Measurements from ENCODE around the gene TPBGL.

Gene TPBGL

GRCh38 chr11:75246671-75247350 lies 6.2 kb downstream of the TPBGL start:
- no peak for TF ChIP-seq ZNF274 (IDR thresholded peaks at IDR 0.05; ENCODE audit: low read depth, low read length)
- no peak overlapping the region for H3K4me3 ChIP-seq (ENCODE audit: low read length)

DNA sequence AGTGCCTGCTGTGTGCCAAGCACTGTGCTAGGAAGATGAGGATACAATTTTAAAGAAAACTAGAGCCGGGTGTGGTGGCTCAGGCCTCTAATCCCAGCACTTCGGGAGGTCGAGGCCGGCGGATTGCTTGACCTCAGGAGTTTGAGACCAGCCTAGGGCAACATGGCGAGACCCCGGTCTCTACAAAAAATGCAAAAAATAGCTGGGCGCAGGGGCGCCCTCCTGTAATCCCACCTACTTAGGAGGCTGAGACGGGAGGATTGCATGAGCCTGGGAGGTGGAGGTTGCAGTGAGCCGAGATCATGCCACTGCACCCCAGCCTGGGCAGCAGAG lies 8.3 kb downstream of the TPBGL start:
- TF ChIP-seq ZNF274 (IDR thresholded peaks at IDR 0.05; ENCODE audit: low read depth, low read length) = no peak
- no peak overlapping the region for H3K4me3 ChIP-seq (ENCODE audit: low read length)

DNA sequence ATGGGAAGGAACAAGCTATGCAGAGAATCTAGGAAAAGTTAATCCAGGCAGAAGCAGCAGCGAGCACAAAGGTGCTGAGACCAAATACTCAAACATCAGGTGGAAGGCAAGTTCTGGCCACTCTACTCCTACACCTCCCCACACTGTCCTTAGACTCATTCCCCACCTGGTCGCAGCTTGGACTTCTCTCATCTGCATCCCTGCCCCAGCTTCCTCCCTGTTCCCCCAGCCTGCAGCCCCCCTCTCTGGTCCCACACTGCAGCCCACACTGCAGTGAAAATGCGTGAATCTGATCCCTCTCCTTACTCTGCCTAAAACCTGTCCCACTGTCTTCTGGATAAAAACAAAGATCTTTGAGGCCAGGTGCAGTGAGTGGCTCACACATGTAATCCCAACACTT lies 9.1 kb downstream of the TPBGL start:
- H3K4me3 ChIP-seq (ENCODE audit: low read length) = no peak overlapping the region
- TF ChIP-seq ZNF274 (IDR thresholded peaks at IDR 0.05; ENCODE audit: low read depth, low read length) = no peak

GRCh38 chr11:75254326-75254725 lies 13.8 kb downstream of the TPBGL start:
- TF ChIP-seq ZNF274 (IDR thresholded peaks at IDR 0.05; ENCODE audit: low read depth, low read length) = no peak
- H3K4me3 ChIP-seq (ENCODE audit: low read length) = no peak overlapping the region

DNA sequence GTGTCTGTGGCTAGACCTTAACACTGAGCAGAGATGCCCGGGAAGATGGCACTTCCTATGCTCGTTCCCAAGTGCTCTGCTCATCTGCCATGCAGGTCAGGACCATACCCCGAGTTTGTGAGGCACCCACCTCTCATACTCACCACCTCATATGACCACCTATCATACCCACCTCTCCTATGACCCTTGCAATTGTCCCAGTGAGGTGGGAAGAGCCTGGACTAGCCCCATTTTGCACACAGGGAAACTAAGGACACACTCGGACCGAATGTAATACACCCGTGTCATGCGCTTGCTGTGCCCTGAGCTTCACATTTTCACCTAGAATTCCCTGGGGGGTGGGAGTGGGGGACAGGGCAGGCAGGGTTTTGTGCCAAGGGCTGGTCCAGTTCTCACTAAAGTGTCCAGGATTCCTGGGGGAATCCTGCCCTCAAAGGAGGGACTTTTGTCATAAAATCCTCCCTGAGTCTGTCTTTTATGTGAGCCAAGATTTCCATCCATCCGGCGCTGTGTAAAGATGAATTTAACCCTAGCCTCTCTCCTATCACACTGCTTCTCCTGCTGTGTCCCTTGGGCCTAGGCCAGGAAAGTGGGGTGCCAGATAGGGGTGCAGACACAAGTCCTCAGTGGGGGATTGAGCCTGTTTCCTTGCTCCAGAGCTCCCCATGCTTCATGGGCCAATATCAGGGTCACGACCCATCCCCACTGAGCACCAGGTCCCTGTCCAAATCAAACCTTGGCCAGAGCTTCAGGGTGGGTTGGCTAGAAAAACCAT lies 20.0 kb downstream of the TPBGL start:
- TF ChIP-seq ZNF274 (IDR thresholded peaks at IDR 0.05; ENCODE audit: low read depth, low read length) = no peak
- no peak overlapping the region for H3K4me3 ChIP-seq (ENCODE audit: low read length)

- H3K4me3 ChIP-seq (ENCODE audit: low read length) = no peak overlapping the region
- no peak for TF ChIP-seq ZNF274 (IDR thresholded peaks at IDR 0.05; ENCODE audit: low read depth, low read length)
Observed at GRCh38 chr11:75261902-75262361, 21.4 kb downstream of the TPBGL start.

- no peak overlapping the region for H3K4me3 ChIP-seq (ENCODE audit: low read length)
- no peak for TF ChIP-seq ZNF274 (IDR thresholded peaks at IDR 0.05; ENCODE audit: low read depth, low read length)
Observed at GRCh38 chr11:75262436-75262835, 21.9 kb downstream of the TPBGL start.

GRCh38 chr11:75262961-75263852 lies 22.6 kb downstream of the TPBGL start:
- no peak for TF ChIP-seq ZNF274 (IDR thresholded peaks at IDR 0.05; ENCODE audit: low read depth, low read length)
- H3K4me3 ChIP-seq (ENCODE audit: low read length) = no peak overlapping the region

GRCh38 chr11:75263944-75264349 lies 23.4 kb downstream of the TPBGL start:
- TF ChIP-seq ZNF274 (IDR thresholded peaks at IDR 0.05; ENCODE audit: low read depth, low read length) = no peak
- H3K4me3 ChIP-seq (ENCODE audit: low read length) = no peak overlapping the region

GRCh38 chr11:75264356-75264755 lies 23.8 kb downstream of the TPBGL start:
- TF ChIP-seq ZNF274 (IDR thresholded peaks at IDR 0.05; ENCODE audit: low read depth, low read length) = no peak
- no peak overlapping the region for H3K4me3 ChIP-seq (ENCODE audit: low read length)

- no peak for TF ChIP-seq ZNF274 (IDR thresholded peaks at IDR 0.05; ENCODE audit: low read depth, low read length)
- no peak overlapping the region for H3K4me3 ChIP-seq (ENCODE audit: low read length)
Observed at GRCh38 chr11:75264971-75265370, 24.4 kb downstream of the TPBGL start.

- H3K4me3 ChIP-seq (ENCODE audit: low read length) = no peak overlapping the region
Observed at GRCh38 chr11:75265851-75266531, 25.4 kb downstream of the TPBGL start.

GRCh38 chr11:75267171-75267970 lies 26.8 kb downstream of the TPBGL start:
- no peak overlapping the region for H3K4me3 ChIP-seq (ENCODE audit: low read length)
- no peak for TF ChIP-seq ZNF274 (IDR thresholded peaks at IDR 0.05; ENCODE audit: low read depth, low read length)

More at GRCh38 chr11:75265851-75266531, 25.4 kb downstream of the TPBGL start:
- TF ChIP-seq ZNF274 (IDR thresholded peaks at IDR 0.05; ENCODE audit: low read depth, low read length) = no peak

All from GM08714 (cell line).